A673 (cell line): ENCODE measurements around the gene ACSS2. TPM values are rescaled to one million over a fixed set of nuclear protein-coding genes. Genes with fewer than 3 reads are reported as not detected.

Source experiments
- BruUV-seq: library from RNA; stranded (reverse); fragments of 400-500 nt; replicated peaks from 2 replicates; lab custom pipeline; 2021; lab: Mats Ljungman, UMichigan
- CTCF ChIA-PET: fragments of 300-600 bp; sonication (Branson Sonifier 250); formaldehyde crosslinking; loops from one replicate; lab custom pipeline; 2022; ENCODE audit warnings: antibody characterized with exemption; lab: Charles Lee
- POLR2A ChIA-PET: fragments of 300-600 bp; sonication (Branson Sonifier 250); formaldehyde crosslinking; loops from one replicate; lab custom pipeline; 2022; ENCODE audit warnings: antibody characterized with exemption; ENCODE audit not compliant: low non-redundant PET; lab: Charles Lee
- DNase-seq: peaks from one replicate; pipeline ENCODE4 v3.0.0-alpha.2; 2015; ENCODE audit warnings: low spot score
- H3K27ac ChIP-seq: fragments of 200-600 bp; sonication (generic); 2 replicates; pipeline ENCODE4 v1.5.1; 2016; ENCODE audit warnings: mixed run types, low read depth, mild to moderate bottlenecking, mixed read lengths, antibody characterized with exemption, low read length; ENCODE audit not compliant: poor library complexity, severe bottlenecking
- H3K27me3 ChIP-seq: fragments of 200-600 bp; sonication (generic); replicated peaks from 2 replicates; pipeline ENCODE4 v1.6.1; 2017; ENCODE audit warnings: mixed run types, low read depth, mild to moderate bottlenecking, mixed read lengths, antibody characterized with exemption, low read length; ENCODE audit not compliant: insufficient read depth, poor library complexity
- H3K36me3 ChIP-seq: fragments of 200-600 bp; sonication (generic); 2 replicates; pipeline ENCODE4 v1.6.1; 2016; ENCODE audit warnings: mixed run types, mild to moderate bottlenecking, mixed read lengths, antibody characterized with exemption, low read length; ENCODE audit not compliant: insufficient read depth, poor library complexity, severe bottlenecking
- H3K4me1 ChIP-seq: fragments of 200-600 bp; sonication (generic); 2 replicates; pipeline ENCODE4 v1.6.1; 2017; ENCODE audit warnings: mixed run types, mild to moderate bottlenecking, mixed read lengths, antibody characterized with exemption, low read length; ENCODE audit not compliant: insufficient read depth, poor library complexity, severe bottlenecking
- H3K4me3 ChIP-seq: fragments of 200-600 bp; sonication (generic); 2 replicates; pipeline ENCODE4 v1.5.1; 2016; ENCODE audit warnings: low read depth, mixed run types, mild to moderate bottlenecking, mixed read lengths, low read length; ENCODE audit not compliant: poor library complexity, severe bottlenecking
- H3K9me3 ChIP-seq: fragments of 200-600 bp; sonication (generic); 2 replicates; pipeline ENCODE4 v1.6.1; 2016; ENCODE audit warnings: mixed run types, low read depth, mild to moderate bottlenecking, mixed read lengths, antibody characterized with exemption, low read length; ENCODE audit not compliant: poor library complexity, severe bottlenecking
- CTCF ChIP-seq: fragments of 300-800, 200-600 bp; sonication (generic); conservative IDR thresholded peaks from 2 replicates; pipeline ENCODE4 v1.5.1; 2017; ENCODE audit warnings: low read depth, mild to moderate bottlenecking, antibody characterized with exemption, low read length, moderate library complexity, mixed read lengths
- EZH2 ChIP-seq: fragments of 200-600 bp; sonication (generic); IDR thresholded peaks from 2 replicates; pipeline ENCODE4 v1.6.1; 2017; ENCODE audit warnings: borderline replicate concordance, low read depth, mild to moderate bottlenecking, mixed read lengths, antibody characterized with exemption, low read length; ENCODE audit not compliant: poor library complexity, severe bottlenecking
- intact Hi-C: fragments of 100-400 bp; cut with micrococcal nuclease; formaldehyde crosslinking; loops from one replicate; pipeline ENCODE4 v1.10.0; 2022; ENCODE audit not compliant: unreplicated experiment
- total RNA-seq: library from RNA; stranded (reverse); gene quantifications from 2 replicates; pipeline ENCODE4 v1.2.3, GENCODE V29; 2021

The ACSS2 gene
- total RNA-seq, 1 experiment from 2014 or later: 28.7 TPM

- BruUV-seq: no TSS peak
- POLR2A ChIA-PET: no interaction called here
These were observed 4.3 kb upstream of the ACSS2 start for GRCh38 chr20:34871966-34872621.

GRCh38 chr20:34872622-34873224 is 3.7 kb upstream of the ACSS2 start, which contains the start of gene GGT7:
GGT7 (minus strand) TSS chr20:34872856; CDS start chr20:34872815, 41 bp downstream.
- Histone ChIP-seq H3K36me3 (no peaks in the 10 kb centered on the region), H3K27me3 (no peaks in the 10 kb centered on the region), H3K27ac (no peak within 1 kb of the TSS), H3K4me1 (peaks cover 19% of the 10 kb centered on the region), H3K9me3 (no peaks in the 10 kb centered on the region), H3K4me3 (peak within 1 kb of the TSS; percentile 69)
- intact Hi-C loops: loop anchor here (10.0 kb wide), 2 partner anchors 222 to 272 kb away; partner anchors contain the start of genes EDEM2 and TRPC4AP
- DNase-seq: peak; percentile 81
- CTCF ChIA-PET: interaction anchor here (0.7 kb wide), 1 partner anchor 351 kb away, joined by 3 read pairs; no protein-coding TSS in a partner anchor
- TF ChIP-seq EZH2 (no peak), CTCF (peak; percentile 86)
- BruUV-seq: no TSS peak
- POLR2A ChIA-PET: no interaction called here

More at GRCh38 chr20:34871966-34872621, 4.3 kb upstream of the ACSS2 start:
- no peaks in the 10 kb centered on the region for H3K27me3 ChIP-seq
- H3K4me1 ChIP-seq: peaks cover 19% of the 10 kb centered on the region
- no peak overlapping the region for H3K27ac ChIP-seq
- peak overlapping the region; percentile 69 for H3K4me3 ChIP-seq
- CTCF ChIA-PET: interaction anchor here (0.7 kb wide), 1 partner anchor 352 kb away, joined by 3 read pairs; no protein-coding TSS in a partner anchor
- DNase-seq: no peak
- no peak for TF ChIP-seq EZH2
- no peak for TF ChIP-seq CTCF
- no peaks in the 10 kb centered on the region for H3K9me3 ChIP-seq
- intact Hi-C loops: loop anchor here (10.0 kb wide), 2 partner anchors 223 to 273 kb away; partner anchors contain the start of genes EDEM2 and TRPC4AP
- no peaks in the 10 kb centered on the region for H3K36me3 ChIP-seq

- no peak for TF ChIP-seq CTCF
- TF ChIP-seq EZH2: no peak
- Histone ChIP-seq H3K27me3 (no peaks in the 10 kb centered on the region), H3K9me3 (no peaks in the 10 kb centered on the region), H3K36me3 (no peaks in the 10 kb centered on the region), H3K27ac (no peak overlapping the region), H3K4me1 (peaks cover 27% of the 10 kb centered on the region), H3K4me3 (peak overlapping the region; percentile 69)
- ChIA-PET CTCF (interaction anchor here (0.6 to 1.2 kb wide), 6 partner anchors 82 to 294 kb away, joined by 3 to 9 read pairs (median 5); partner anchors contain the start of genes EDEM2, GSS and MYH7B), POLR2A (no interaction called here)
- DNase-seq: no peak
- intact Hi-C loops: loop anchor here (1.0 to 10.0 kb wide), 4 partner anchors 87 to 335 kb away; partner anchors contain the start of genes EDEM2 and TRPC4AP
- no TSS peak for BruUV-seq
These were observed 2.8 kb upstream of the ACSS2 start for GRCh38 chr20:34873583-34874093.
